Transverse colon (tissue), 4 donors: ENCODE measurements around the gene ELF3. TPM values are rescaled to one million over a fixed set of nuclear protein-coding genes. Genes with fewer than 3 reads are reported as not detected.
A peak's percentile ranks its signal among the peaks of the same experiment; 100 is the strongest.

Source experiments
- DNase-seq: peaks from one replicate; pipeline ENCODE4 v3.0.0-alpha.2; 2019
- H3K27ac ChIP-seq, 4 donors: fragments of 200-600 bp; sonication (generic); 2 replicates each; pipeline ENCODE4 v1.5.1; 2016 to 2018; ENCODE audit warnings: inconsistent platforms in 4 of 4
- H3K27me3 ChIP-seq: fragments of 200-600 bp; sonication (generic); 2 replicates; pipeline ENCODE4 v1.5.1; 2017; ENCODE audit warnings: inconsistent platforms
- H3K36me3 ChIP-seq, 4 donors: fragments of 200-600 bp; sonication (generic); 2 replicates each; pipeline ENCODE4 v1.5.1; 2017 to 2019; ENCODE audit warnings: inconsistent platforms in 4 of 4
- H3K4me1 ChIP-seq, 4 donors: fragments of 200-600 bp; sonication (generic); 2 replicates each; pipeline ENCODE4 v1.5.1; 2017 to 2020; ENCODE audit warnings: inconsistent platforms in 4 of 4
- H3K4me3 ChIP-seq, 4 donors: fragments of 200-600 bp; sonication (generic); 1 replicate in 1 of 4; 2 replicates in 3 of 4; pipeline versions ENCODE4 v1.5.1 to v1.6.1; 2017 to 2019; ENCODE audit warnings: inconsistent platforms in 4 of 4
- H3K9me3 ChIP-seq, 2 donors: fragments of 200-600 bp; sonication (generic); 2 replicates each; pipeline ENCODE4 v1.5.1; 2017 to 2019; ENCODE audit warnings: inconsistent platforms in 2 of 2
- EP300 ChIP-seq: sonication (generic); formaldehyde crosslinking; IDR thresholded peaks from one replicate; pipeline ENCODE4 v1.6.1; 2017; ENCODE audit warnings: antibody characterized with exemption, low read depth
- POLR2A ChIP-seq: fragments of 450-650 bp; IDR thresholded peaks from one replicate; pipeline ENCODE4 v1.6.1; 2016; ENCODE audit warnings: antibody characterized with exemption, mild to moderate bottlenecking, moderate library complexity
- POLR2AphosphoS5 ChIP-seq, 3 donors: sonication (generic); formaldehyde crosslinking; IDR thresholded peaks; one replicate each; pipeline ENCODE4 v1.6.1; 2016; ENCODE audit warnings: antibody characterized with exemption in 3 of 3
- WGBS, 2 donors: methylation state at CpG; one replicate each; pipeline ENCODE4 v1.1.5; 2018; ENCODE audit warnings: low coverage in 1 of 2; 5-methylcytosine and 5-hydroxymethylcytosine counted together
- in situ Hi-C, 4 donors: fragments of 200-750 bp; cut with MboI; loops; one replicate each; pipeline versions ENCODE4 v1.15.0 to v1.15.1; 2017; ENCODE audit warnings: low sequenced_read_pairs in 3 of 4, low pct_ligation_motif_present in 1 of 4, low pct_unique_long_range_greater_than_20kb in 1 of 4
- intact Hi-C: fragments of 100-400 bp; cut with DNase I; formaldehyde crosslinking; loops from one replicate; pipeline ENCODE4 v1.15.1; 2023; ENCODE audit warnings: low total_unique reads
- total RNA-seq, 4 donors: library from RNA; depleted of rRNA; stranded (reverse); fragments of >200 nt; gene quantifications; one replicate each; pipeline ENCODE4 v1.1.0, GENCODE V29; 2016
- TF ChIP-seq, protein P1 (sequence below), 5 experiments: fragments of 200-600 bp in 3 of 5; fragments of 450-650 bp in 2 of 5; sonication (generic) in 3 of 5; IDR thresholded peaks; 1 replicate in 2 of 5; 2 replicates in 3 of 5; pipeline ENCODE4 v1.5.1; 2016 to 2017; ENCODE audit warnings: antibody characterized with exemption in 5 of 5, inconsistent platforms in 3 of 5, mild to moderate bottlenecking in 2 of 5, moderate library complexity in 1 of 5

The ELF3 gene
- total RNA-seq, 4 donors from 2014 or later: 581 to 1,486 (median 902) TPM

DNA sequence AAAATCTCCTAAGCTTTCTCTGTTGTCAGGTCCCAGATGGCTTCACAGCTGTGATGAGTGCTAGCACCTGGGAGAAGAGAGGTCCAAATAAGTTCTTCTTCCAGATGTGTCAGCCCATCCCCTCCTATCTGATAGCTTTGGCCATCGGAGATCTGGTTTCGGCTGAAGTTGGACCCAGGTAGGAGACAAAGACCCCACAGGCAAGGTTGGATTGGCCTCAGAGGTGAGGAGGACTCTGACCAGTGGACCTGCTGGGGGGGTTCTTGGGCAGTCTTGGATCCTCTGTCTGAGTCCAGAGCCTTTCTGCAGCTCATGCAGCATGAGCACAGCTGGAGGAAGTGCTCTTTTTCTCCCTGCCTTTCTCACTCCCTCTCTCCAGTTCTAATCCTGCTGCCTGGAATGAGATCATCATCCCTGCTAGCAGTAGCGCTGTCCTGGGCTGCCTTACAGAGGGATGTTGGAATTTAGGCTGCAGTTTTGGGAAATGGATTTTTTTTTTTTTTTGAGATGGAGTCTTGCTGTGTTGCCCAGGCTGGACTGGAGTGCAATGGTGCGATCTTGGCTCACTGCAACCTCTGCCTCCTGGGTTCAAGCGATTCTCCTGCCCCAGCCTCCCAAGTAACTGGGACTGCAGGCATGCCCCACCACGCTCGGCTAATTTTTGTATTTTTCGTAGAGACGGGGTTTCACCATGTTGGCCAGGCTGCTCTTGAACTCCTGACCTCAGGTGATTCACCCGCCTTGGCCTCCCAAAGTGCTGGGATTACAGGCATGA is 20.8 kb upstream of the ELF3 start:
- Histone ChIP-seq H3K36me3 (peaks cover 0 to 48% (median 22%) of the 10 kb centered on the region in 4 donors), H3K4me1 (peaks cover 0 to 4% (median 0%) of the 10 kb centered on the region in 4 donors), H3K27ac (no peak overlapping the region), H3K4me3 (no peak overlapping the region), H3K27me3 (no peaks in the 10 kb centered on the region), H3K9me3 (no peaks in the 10 kb centered on the region)
- TF ChIP-seq POLR2AphosphoS5 (IDR thresholded peaks at IDR 0.05): no peak
- intact Hi-C loops (no loop called here), in situ Hi-C loops (loop anchor here in 1 of 4 donors (10.0 kb wide), 1 partner anchor 135 kb away; the partner anchor contains the start of gene GPR37L1)
- 90 to 97% methylated on average over 7 to 10 of the region's 10 CpGs for WGBS, 2 donors
- DNase-seq: no peak

DNA sequence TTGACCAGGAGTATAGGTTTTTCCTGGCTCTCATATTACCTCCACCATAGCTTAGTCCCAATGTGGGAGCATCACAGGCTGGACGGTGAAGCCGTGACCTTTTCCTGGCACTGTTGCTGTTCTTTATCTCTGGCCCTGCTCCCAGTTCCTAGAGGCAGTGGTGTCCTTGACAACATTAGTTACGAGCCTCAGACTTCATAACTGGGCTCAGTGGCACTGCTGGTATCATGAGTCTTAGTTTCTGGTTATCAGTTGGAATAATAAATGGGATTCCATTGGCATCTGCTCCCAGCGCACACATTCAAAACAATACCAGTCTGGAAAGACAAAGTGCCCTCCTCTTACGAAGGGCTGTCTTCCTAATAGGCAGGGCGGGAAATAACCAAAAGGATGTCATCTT is 20.0 kb upstream of the ELF3 start:
- Histone ChIP-seq H3K27ac (no peak overlapping the region), H3K9me3 (no peaks in the 10 kb centered on the region), H3K27me3 (no peaks in the 10 kb centered on the region), H3K36me3 (peaks cover 0 to 55% (median 25%) of the 10 kb centered on the region in 4 donors), H3K4me3 (no peak overlapping the region), H3K4me1 (no peaks in the 10 kb centered on the region)
- intact Hi-C loops (no loop called here), in situ Hi-C loops (loop anchor here in 1 of 4 donors (10.0 kb wide), 1 partner anchor 134 kb away; the partner anchor contains the start of gene GPR37L1)
- DNase-seq: no peak
- WGBS, 2 donors: 76 to 78% methylated on average over 6 of the region's 6 CpGs
- TF ChIP-seq EP300 (no peak), POLR2AphosphoS5 (IDR thresholded peaks at IDR 0.05) (no peak), POLR2A (no peak)
- TF ChIP-seq, protein P1, sequence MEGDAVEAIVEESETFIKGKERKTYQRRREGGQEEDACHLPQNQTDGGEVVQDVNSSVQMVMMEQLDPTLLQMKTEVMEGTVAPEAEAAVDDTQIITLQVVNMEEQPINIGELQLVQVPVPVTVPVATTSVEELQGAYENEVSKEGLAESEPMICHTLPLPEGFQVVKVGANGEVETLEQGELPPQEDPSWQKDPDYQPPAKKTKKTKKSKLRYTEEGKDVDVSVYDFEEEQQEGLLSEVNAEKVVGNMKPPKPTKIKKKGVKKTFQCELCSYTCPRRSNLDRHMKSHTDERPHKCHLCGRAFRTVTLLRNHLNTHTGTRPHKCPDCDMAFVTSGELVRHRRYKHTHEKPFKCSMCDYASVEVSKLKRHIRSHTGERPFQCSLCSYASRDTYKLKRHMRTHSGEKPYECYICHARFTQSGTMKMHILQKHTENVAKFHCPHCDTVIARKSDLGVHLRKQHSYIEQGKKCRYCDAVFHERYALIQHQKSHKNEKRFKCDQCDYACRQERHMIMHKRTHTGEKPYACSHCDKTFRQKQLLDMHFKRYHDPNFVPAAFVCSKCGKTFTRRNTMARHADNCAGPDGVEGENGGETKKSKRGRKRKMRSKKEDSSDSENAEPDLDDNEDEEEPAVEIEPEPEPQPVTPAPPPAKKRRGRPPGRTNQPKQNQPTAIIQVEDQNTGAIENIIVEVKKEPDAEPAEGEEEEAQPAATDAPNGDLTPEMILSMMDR (IDR thresholded peaks at IDR 0.05): no peak

DNA sequence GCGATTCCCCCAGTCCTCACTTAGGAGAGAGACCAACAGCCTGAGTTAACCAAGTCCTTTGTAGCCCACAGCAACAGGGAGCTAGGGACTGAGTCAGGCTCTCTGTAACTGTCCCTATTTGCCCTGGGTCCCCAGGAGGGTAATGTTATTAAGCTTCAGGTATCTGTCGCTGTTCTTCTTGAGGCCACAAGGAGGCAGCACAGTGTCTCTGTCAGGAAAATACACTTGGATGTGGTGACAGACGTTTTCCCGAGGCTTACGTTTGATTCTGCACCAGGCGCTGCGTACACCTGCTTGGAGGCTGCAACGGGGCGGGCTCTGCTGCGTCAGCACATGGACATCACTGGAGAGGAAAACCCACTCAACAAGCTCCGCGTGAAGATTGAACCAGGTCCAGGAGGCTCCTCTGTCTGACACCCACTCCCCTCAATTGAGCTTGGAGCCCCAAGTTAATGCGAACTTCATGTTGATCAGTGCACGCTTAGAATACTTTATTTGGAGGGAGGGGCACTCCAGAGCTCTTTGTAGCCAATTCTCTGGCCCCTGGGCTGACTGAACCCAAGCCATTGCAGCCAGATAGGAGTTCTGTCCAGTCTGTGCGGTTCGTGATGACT is 10.7 kb upstream of the ELF3 start:
- no peaks in the 10 kb centered on the region for H3K27me3 ChIP-seq
- peaks cover 0 to 79% (median 32%) of the 10 kb centered on the region in 4 donors for H3K36me3 ChIP-seq
- TF ChIP-seq POLR2A (no peak), POLR2AphosphoS5 (IDR thresholded peaks at IDR 0.05) (no peak)
- TF ChIP-seq, protein P1 (IDR thresholded peaks at IDR 0.05): peak; percentile 64 to 80 (median 74)
- no peaks in the 10 kb centered on the region for H3K4me1 ChIP-seq
- intact Hi-C loops (no loop called here), in situ Hi-C loops (loop anchor here in 1 of 4 donors (10.0 kb wide), 1 partner anchor 125 kb away; the partner anchor contains the start of gene GPR37L1)
- peak; percentile 49 for DNase-seq
- no peak overlapping the region for H3K27ac ChIP-seq
- 62 to 100% methylated on average over 1 to 16 of the region's 16 CpGs for WGBS, 2 donors
- no peaks in the 10 kb centered on the region for H3K9me3 ChIP-seq
- no peak overlapping the region for H3K4me3 ChIP-seq

DNA sequence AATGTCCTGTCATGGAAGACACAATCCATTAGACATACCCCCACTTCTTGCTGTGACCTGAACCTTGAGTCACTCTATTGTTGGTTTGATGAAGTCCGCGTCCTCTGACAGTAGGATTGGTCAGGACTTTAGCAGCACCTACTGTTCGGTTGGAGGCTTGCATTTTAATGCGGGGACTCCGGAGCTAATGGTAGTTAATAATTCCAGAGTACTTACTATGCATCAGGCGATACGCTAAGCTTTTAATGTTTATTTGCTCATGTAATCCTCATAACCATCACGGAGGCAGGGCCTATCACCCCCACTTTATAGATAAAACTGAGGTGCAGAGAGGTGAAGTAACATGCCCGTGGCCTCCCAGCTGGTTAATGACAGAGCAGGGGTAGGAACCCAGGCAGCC is 7.9 kb upstream of the ELF3 start:
- intact Hi-C loops: no loop called here
- Histone ChIP-seq H3K27me3 (no peaks in the 10 kb centered on the region), H3K36me3 (peaks cover 0 to 67% (median 23%) of the 10 kb centered on the region in 4 donors), H3K27ac (no peak overlapping the region), H3K9me3 (no peaks in the 10 kb centered on the region), H3K4me3 (no peak overlapping the region), H3K4me1 (peaks cover 0 to 11% (median 10%) of the 10 kb centered on the region in 4 donors)
- no peak for DNase-seq
- in situ Hi-C loops: no loop called here
- TF ChIP-seq EP300 (no peak), POLR2A (no peak), POLR2AphosphoS5 (IDR thresholded peaks at IDR 0.05) (no peak)
- TF ChIP-seq, protein P1 (IDR thresholded peaks at IDR 0.05): no peak
- WGBS, 2 donors: 75 to 86% methylated on average over 9 of the region's 9 CpGs
